Measurements from ENCODE around the gene RNF186.

DNA sequence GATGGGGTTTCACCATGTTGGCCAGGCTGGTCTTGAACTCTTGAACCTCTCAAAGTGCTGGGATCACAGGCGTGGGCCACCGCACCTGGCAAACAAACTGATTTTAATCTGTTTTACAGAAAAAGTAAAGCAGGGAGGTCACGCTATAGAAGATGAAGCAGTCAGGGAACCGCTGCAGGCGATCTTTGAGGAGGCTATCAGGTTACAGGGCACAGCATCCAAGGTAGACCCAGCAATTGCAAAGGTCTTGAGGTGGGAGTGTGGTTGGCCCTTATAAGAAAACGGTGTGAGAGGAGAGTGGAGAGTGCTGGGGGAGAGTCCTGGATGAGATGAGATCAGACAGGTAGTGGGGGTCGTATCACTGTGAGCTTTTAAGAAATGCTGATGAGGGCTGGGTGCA lies 12.8 kb downstream of the RNF186 start:
- TF ChIP-seq, protein P1, sequence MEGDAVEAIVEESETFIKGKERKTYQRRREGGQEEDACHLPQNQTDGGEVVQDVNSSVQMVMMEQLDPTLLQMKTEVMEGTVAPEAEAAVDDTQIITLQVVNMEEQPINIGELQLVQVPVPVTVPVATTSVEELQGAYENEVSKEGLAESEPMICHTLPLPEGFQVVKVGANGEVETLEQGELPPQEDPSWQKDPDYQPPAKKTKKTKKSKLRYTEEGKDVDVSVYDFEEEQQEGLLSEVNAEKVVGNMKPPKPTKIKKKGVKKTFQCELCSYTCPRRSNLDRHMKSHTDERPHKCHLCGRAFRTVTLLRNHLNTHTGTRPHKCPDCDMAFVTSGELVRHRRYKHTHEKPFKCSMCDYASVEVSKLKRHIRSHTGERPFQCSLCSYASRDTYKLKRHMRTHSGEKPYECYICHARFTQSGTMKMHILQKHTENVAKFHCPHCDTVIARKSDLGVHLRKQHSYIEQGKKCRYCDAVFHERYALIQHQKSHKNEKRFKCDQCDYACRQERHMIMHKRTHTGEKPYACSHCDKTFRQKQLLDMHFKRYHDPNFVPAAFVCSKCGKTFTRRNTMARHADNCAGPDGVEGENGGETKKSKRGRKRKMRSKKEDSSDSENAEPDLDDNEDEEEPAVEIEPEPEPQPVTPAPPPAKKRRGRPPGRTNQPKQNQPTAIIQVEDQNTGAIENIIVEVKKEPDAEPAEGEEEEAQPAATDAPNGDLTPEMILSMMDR (IDR thresholded peaks at IDR 0.05 in 4 of 5, conservative IDR thresholded peaks at IDR 0.05 in 1 of 5): no peak
- TF ChIP-seq POLR2A (IDR thresholded peaks at IDR 0.05): no peak

Data from gastrocnemius medialis (tissue), 4 donors.